BE2C (cell line): ENCODE measurements around the gene RAI1.

Experiments used
- DNase-seq: peaks from one replicate; pipeline ENCODE4 v3.0.0-alpha.2; 2020
- H3K27me3 ChIP-seq: fragments of 250-450 bp; sonication (Bioruptor Pico); 2 replicates; pipeline ENCODE4 v1.5.1; 2020; ENCODE audit warnings: mild to moderate bottlenecking
- H3K36me3 ChIP-seq: fragments of 250-450 bp; sonication (Bioruptor Pico); 2 replicates; pipeline ENCODE4 v1.5.1; 2020; ENCODE audit warnings: mild to moderate bottlenecking
- H3K4me1 ChIP-seq: fragments of 250-450 bp; sonication (Bioruptor Pico); 2 replicates; pipeline ENCODE4 v1.5.1; 2020
- H3K4me3 ChIP-seq: 2 replicates; pipeline ENCODE4 v1.5.1; 2011; ENCODE audit warnings: low read depth, low read length
- H3K9me3 ChIP-seq: fragments of 250-450 bp; sonication (Bioruptor Pico); 2 replicates; pipeline ENCODE4 v1.5.1; 2020
- CTCF ChIP-seq: IDR thresholded peaks from 2 replicates; pipeline ENCODE4 v1.5.1; 2012; ENCODE audit warnings: mild to moderate bottlenecking, low read depth, low read length

Gene RAI1

GRCh38 chr17:17713839-17714238 is 32.6 kb downstream of the RAI1 start:
- no peak for DNase-seq
- TF ChIP-seq CTCF = no peak
- no peaks in the 10 kb centered on the region for H3K4me1 ChIP-seq
- H3K4me3 ChIP-seq = no peak overlapping the region
- H3K27me3 ChIP-seq = no peaks in the 10 kb centered on the region
- H3K9me3 ChIP-seq = no peaks in the 10 kb centered on the region
- H3K36me3 ChIP-seq = no peaks in the 10 kb centered on the region

- no peaks in the 10 kb centered on the region for H3K4me1 ChIP-seq
- no peaks in the 10 kb centered on the region for H3K9me3 ChIP-seq
- DNase-seq = no peak
- H3K36me3 ChIP-seq = no peaks in the 10 kb centered on the region
- no peak for TF ChIP-seq CTCF
- no peaks in the 10 kb centered on the region for H3K27me3 ChIP-seq
- no peak overlapping the region for H3K4me3 ChIP-seq
Observed at GRCh38 chr17:17714261-17714866, 33.1 kb downstream of the RAI1 start.

- Histone ChIP-seq H3K4me3 (no peak overlapping the region), H3K9me3 (no peaks in the 10 kb centered on the region), H3K27me3 (no peaks in the 10 kb centered on the region), H3K4me1 (no peaks in the 10 kb centered on the region), H3K36me3 (no peaks in the 10 kb centered on the region)
- TF ChIP-seq CTCF = no peak
- no peak for DNase-seq
Observed at GRCh38 chr17:17714879-17715278, 33.6 kb downstream of the RAI1 start.

GRCh38 chr17:17716837-17717523 is 35.7 kb downstream of the RAI1 start:
- no peaks in the 10 kb centered on the region for H3K9me3 ChIP-seq
- no peaks in the 10 kb centered on the region for H3K27me3 ChIP-seq
- no peak overlapping the region for H3K4me3 ChIP-seq
- no peak for DNase-seq
- TF ChIP-seq CTCF = no peak
- no peaks in the 10 kb centered on the region for H3K36me3 ChIP-seq
- no peaks in the 10 kb centered on the region for H3K4me1 ChIP-seq

- H3K36me3 ChIP-seq = no peaks in the 10 kb centered on the region
- no peak for TF ChIP-seq CTCF
- no peak for DNase-seq
- peaks cover 2% of the 10 kb centered on the region; the same call in 1 of the 2 replicates for H3K4me1 ChIP-seq
- H3K27me3 ChIP-seq = no peaks in the 10 kb centered on the region
- no peak overlapping the region for H3K4me3 ChIP-seq
- no peaks in the 10 kb centered on the region for H3K9me3 ChIP-seq
Observed at GRCh38 chr17:17718251-17718650, 37.0 kb downstream of the RAI1 start.

GRCh38 chr17:17719199-17719940 is 38.1 kb downstream of the RAI1 start:
- H3K36me3 ChIP-seq = no peaks in the 10 kb centered on the region
- DNase-seq = no peak
- H3K9me3 ChIP-seq = no peaks in the 10 kb centered on the region
- H3K4me1 ChIP-seq = peaks cover 2% of the 10 kb centered on the region; the same call in 1 of the 2 replicates
- no peak overlapping the region for H3K4me3 ChIP-seq
- H3K27me3 ChIP-seq = no peaks in the 10 kb centered on the region
- TF ChIP-seq CTCF = no peak
